ENCODE results near the gene ZNF771. TPM values are rescaled to one million over a fixed set of nuclear protein-coding genes. Genes with fewer than 3 reads are reported as not detected.
"Not testable (repeated sequence)": the region's sequence is repeated elsewhere in the genome, so short reads cannot be mapped to it uniquely, and the experiment has no call there.

ZNF771 gene
- total RNA-seq, 1 donor from 2014 or later: 7.9 TPM

- no peak for DNase-seq (ENCODE audit: low read depth, low spot score)
Measured at GRCh38 chr16:30375864-30376263, 31.5 kb upstream of the ZNF771 start.

GRCh38 chr16:30376461-30376902, 30.9 kb upstream of the ZNF771 start:
- DNase-seq (ENCODE audit: low read depth, low spot score): no peak

GRCh38 chr16:30377050-30377811, 30.2 kb upstream of the ZNF771 start:
- no peak for DNase-seq (ENCODE audit: low read depth, low spot score)

- DNase-seq (ENCODE audit: low read depth, low spot score): peak; percentile 76
Measured at GRCh38 chr16:30377812-30378235, 29.6 kb upstream of the ZNF771 start.

GRCh38 chr16:30378236-30379157, 28.9 kb upstream of the ZNF771 start:
- peak; percentile 91 for DNase-seq (ENCODE audit: low read depth, low spot score)

- DNase-seq (ENCODE audit: low read depth, low spot score): no peak
Measured at GRCh38 chr16:30379158-30379783, 28.1 kb upstream of the ZNF771 start.

GRCh38 chr16:30380072-30380802, 27.2 kb upstream of the ZNF771 start:
- DNase-seq (ENCODE audit: low read depth, low spot score): no peak

- DNase-seq (ENCODE audit: low read depth, low spot score): no peak
Measured at GRCh38 chr16:30380803-30381208, 26.6 kb upstream of the ZNF771 start.

GRCh38 chr16:30381291-30382041, 25.9 kb upstream of the ZNF771 start:
- DNase-seq (ENCODE audit: low read depth, low spot score): no peak

- no peak for DNase-seq (ENCODE audit: low read depth, low spot score)
Measured at GRCh38 chr16:30382111-30382881, 25.1 kb upstream of the ZNF771 start, which contains the start of gene SEPTIN1. Gene SEPTIN1, minus strand, starts transcription at chr16:30382561. Its CDS starts 19 bp downstream, at chr16:30382542.

GRCh38 chr16:30383521-30383920, 23.9 kb upstream of the ZNF771 start:
- no peak for DNase-seq (ENCODE audit: low read depth, low spot score)

- no peak for DNase-seq (ENCODE audit: low read depth, low spot score)
Measured at GRCh38 chr16:30394592-30395154, 12.7 kb upstream of the ZNF771 start.

- DNase-seq (ENCODE audit: low read depth, low spot score): peak; percentile 76
Measured at GRCh38 chr16:30395155-30395991, 12.0 kb upstream of the ZNF771 start, which contains the start of gene ZNF48. Gene ZNF48, plus strand, starts transcription at chr16:30395420. Its CDS starts 375 bp downstream, at chr16:30395795.

GRCh38 chr16:30395992-30396585, 11.3 kb upstream of the ZNF771 start:
- no peak for DNase-seq (ENCODE audit: low read depth, low spot score)

GRCh38 chr16:30396627-30397026, 10.8 kb upstream of the ZNF771 start:
- DNase-seq (ENCODE audit: low read depth, low spot score): not testable (repeated sequence)

GRCh38 chr16:30397056-30397455, 10.3 kb upstream of the ZNF771 start:
- DNase-seq (ENCODE audit: low read depth, low spot score): no peak

GRCh38 chr16:30397776-30398660, 9.4 kb upstream of the ZNF771 start:
- no peak for DNase-seq (ENCODE audit: low read depth, low spot score)

All from pulmonary artery endothelial cell (primary cell).